NCI-H1105 treated with DMSO at 0.1 percent for 48 hours (cell line): ENCODE measurements around the gene TIPIN.
"Not testable (repeated sequence)": the region's sequence is repeated elsewhere in the genome, so short reads cannot be mapped to it uniquely, and the experiment has no call there.

Experiments used
- DNase-seq: peaks from one replicate; lab custom pipeline; 2025; lab: John Stamatoyannopoulos, UW

TIPIN gene

DNA sequence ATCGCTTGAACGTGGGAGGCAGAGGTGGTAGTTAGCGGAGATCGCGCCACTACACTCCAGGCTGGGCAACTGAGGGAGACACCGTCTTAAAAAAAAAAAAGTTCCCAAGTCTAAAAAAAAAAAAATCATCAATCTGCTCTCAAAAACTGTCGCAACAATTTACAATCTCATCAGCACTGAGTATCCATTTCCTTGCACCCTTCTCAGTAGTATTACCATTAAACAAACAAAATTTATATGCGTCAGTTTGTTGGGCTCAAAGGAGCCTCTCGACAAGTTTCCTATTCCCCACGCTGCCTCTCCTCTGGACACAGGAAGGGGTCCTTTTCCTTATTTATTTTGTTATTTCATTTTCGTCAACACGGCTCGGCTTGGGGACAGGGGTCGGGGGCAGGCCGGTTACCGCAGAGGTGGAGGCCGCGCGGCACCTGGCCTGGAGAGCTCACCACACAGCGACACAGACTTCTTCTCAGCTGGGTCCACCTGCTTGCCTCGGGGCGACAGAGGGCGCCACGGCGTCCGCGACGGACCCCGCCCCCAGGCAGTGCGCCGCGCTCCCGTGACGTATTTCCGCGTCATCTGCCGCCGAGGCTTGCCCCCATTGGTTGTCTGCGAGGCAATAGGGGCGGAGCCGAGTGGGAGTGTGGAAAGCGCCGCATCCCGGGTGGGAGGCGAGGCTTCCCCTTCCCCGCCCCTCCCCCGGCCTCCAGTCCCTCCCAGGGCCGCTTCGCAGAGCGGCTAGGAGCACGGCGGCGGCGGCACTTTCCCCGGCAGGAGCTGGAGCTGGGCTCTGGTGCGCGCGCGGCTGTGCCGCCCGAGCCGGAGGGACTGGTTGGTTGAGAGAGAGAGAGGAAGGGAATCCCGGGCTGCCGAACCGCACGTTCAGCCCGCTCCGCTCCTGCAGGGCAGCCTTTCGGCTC, 30.0 kb upstream of the TIPIN start, which contains the start of gene MAP2K1:
TSS of gene MAP2K1 (plus strand) at position 709 of the 920 bp plus-strand sequence. CDS start 436 bp downstream, outside the sequence.
- DNase-seq, result peak; percentile 99

DNA sequence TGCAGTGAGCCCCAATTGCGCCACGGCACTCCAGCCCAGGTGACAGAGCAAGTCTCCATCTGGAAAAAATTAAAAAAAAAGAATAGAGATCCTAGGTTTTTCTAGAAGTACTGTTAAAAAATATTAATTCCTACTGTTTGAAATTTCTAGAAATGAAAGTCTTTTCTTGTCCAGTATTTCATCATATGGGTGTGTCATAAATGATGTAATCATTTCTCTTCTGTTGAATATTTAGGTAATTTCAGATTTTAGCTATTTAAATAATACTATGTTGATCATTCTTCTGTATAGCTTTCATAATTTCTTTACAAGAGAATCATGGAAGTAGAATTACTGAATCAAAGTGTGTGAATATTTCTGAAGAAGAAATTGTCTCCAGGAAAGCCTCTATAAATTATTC, 24.9 kb upstream of the TIPIN start:
- not testable (repeated sequence) for DNase-seq

DNA sequence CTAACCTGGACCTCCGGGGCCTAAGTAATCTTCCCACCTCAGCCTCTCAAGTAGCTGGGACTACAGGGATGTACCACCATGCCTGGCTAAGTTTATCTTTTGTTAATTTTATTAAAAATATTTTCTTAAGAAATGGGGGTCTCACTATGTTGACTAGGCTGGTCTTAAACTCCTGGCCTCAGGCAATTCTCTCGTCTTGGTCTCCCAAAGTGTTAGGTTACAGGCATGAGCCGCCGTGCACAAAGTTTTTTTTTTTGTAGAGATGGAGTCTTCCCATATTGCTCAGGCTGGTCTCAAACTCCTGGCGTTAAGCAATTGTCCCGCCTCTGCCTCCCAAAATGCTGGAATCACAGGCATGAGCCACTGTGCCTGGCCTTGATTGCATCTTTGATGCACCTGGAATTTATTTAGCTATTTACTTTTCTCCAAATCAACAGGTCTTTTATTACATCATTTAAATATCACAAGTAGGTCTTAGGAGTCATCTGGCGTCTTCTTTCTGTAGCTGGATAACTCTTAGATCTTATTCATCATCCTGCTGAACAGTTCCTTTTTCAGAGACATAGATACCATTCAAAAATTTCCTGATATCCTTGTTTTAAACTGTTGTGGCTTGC, 22.4 kb upstream of the TIPIN start:
- DNase-seq, result no peak

DNA sequence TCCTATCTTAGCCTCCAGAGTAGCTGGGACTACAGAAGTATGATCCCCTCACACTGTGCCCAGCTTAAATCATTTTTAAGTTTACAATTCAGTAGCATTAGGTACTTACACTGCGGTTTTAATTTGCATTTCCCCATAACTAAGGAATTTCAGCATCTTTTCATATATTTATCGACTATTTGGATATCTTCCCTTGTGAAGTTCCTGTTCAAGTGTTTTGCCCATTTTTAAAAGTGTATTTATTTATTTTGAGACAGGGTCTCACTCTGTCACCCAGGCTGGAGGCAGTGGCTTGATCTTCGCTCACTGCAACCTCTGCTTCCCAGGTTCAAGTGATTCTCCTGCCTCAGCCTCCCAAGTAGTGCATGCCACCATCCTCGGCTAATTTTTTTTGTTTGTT, 17.7 kb upstream of the TIPIN start:
- DNase-seq, result no peak

DNA sequence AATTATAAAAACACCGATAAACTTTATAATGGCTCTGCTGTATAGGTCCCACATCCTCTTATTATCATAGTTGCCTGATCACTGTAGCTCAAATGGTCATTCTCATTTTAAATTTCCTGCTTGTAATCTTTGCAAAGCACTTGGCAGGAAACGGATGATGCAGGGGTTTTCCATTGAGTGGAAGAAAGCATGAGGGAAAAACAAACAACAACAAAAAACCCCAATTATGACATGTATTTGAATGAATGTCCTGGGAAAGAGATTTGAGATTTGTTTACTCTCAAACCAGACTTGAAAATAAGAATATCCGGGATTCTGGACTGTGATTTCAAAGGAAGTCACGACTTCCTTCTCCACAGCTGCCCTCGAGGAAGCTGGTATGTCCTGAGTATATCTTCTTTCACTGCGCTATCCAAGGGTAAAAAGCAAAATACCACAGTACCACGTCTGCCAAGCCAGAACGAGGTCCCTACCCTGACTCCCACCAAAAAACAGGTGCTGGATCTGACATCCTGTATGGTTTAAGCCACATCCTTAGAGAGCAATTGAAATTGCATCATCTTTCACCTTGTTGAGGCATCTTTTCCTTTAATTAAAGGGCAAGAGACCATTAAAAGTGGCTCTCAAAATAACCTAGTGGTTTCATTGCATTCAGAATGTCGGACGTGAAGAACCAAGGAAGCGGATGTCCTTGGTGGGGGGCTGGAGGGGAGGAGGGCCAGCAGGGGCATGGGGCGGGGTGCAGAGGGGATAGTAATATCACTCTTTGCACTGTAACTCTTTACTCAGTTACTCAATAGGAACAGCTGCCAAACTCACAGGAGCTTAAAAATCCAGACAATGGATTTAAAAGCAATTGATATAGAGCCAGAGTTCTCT, 13.5 kb upstream of the TIPIN start:
- DNase-seq, result no peak

DNA sequence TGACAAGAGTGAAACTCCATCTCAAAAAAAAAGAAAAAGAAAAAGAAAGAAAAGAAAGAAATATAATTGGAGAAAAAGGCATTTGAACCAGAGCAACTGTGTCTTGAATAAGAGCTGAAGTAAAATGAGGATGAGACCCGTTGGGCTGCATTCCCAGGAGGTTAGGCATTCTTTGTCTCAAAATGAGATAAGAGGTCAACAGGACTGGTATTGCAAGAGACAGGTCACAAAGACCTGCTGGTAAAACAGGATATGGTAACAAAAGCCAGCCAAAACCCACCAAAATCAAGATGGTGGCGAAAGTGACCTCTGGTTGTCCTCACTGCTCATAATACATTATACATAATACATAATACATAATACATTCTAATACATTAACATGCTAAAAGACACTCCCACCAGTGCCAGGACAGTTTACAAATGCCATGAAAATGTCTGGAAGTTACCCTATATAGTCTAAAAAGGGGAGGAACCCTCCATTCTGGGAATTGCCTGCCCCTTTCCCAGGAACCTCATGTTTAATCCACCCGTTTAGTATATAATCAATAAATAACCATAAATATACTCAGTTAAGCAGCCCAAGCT, 8.6 kb upstream of the TIPIN start:
- no peak for DNase-seq

DNA sequence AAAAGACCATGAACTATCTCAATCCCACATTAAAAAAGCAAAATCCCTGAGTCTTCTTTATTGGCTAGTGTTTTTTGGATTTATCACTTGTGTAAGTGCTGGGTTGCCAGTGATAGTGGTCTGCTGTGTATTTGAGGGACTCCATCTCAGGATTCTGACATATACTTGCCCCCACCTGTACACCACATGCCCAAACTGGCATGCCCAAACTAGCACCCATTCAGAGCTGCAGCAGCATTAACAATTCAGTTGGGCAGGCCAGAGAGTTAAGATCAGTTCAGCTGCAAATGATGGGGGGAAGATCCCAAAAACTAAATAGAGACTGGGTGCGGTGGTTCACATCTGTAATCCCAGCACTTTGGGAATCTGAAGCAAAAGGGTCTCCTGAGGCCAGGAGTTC, 6.3 kb upstream of the TIPIN start:
- DNase-seq, result no peak

DNA sequence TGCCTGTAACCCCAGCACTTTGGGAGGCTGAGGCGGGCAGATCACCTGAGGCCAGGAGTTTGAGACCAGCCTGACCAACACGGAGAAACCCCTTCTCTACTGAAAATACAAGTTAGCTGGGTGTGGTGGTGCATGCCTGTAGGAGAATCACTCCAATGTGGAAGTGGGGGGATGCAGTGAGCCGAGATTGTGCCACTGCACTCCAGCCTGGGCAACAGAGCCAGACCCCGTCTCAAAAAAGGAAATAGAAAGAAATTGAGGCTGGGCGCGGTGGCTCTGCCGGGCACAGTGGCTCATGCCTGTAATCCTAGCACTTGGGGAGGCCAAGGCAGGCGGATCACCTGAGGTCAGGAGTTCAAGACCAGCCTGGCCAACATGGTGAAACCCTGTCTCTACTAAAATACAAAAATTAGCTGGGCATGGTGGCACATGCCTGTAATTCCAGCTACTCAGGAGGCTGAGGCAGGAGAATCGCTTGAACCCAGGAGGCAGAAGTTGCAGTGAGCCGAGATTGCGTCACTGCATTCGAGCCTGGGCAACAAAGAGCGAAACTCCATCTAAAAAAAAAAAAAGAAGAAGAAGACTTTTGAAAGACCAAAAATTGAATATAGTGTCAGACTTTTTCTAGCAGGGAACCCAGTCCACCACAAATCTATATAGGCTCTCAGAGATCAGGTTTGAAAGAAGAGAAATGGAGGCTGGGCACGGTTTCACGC, 5.4 kb upstream of the TIPIN start:
- not testable (repeated sequence) for DNase-seq

DNA sequence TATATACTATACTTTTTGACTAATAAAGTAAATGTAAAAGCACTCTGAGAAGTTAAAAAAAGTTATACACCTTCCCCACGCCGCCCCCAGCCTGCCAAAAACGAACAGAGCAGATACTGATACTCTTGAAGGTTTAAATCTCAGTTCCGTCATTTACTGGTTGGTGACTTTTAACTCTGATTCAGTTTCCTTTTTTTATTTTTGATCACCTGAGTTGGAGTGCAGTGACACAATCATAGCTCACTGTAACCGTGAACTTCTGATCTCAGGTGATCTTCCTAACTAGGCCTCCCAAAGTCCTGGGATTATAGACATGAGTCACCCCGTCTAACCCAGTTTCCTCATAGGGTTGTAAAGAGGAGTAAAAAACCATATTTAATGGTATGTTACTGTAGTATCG, 3.3 kb upstream of the TIPIN start:
- no peak for DNase-seq

DNA sequence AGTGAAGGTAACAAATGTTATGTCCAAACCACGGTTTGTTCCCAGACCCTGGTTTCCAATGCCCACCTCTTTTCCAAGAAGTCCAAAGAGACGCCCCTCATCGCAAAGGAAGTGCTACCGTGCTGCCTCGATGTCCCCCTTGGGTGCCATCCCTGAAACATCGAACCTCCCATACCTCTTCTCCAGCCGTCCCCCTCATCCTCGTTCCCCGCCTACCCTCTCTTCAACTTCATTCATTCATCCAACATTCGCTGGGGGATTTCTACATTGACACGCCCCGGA, 467 bp downstream of the TIPIN start:
- no peak for DNase-seq

DNA sequence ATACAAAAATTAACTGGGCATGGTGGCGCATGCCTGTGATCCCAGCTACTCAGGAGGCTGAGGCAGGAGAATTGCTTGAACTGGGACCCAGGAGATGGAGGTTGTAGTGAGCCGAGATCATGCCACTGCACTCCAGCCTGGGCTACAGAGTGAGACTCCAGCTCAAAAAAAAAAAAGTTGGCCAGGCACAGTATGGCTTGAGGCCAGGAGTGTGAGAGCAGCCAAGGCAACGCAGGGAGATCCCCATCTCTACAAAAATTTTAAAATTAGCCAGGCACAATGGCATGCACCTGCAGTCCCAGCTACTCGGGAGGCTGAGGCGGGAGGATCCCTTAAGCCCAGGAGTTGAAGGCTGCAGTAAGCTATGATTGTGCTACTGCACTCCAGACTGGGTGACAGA, 8.0 kb downstream of the TIPIN start:
- DNase-seq, result not testable (repeated sequence)

DNA sequence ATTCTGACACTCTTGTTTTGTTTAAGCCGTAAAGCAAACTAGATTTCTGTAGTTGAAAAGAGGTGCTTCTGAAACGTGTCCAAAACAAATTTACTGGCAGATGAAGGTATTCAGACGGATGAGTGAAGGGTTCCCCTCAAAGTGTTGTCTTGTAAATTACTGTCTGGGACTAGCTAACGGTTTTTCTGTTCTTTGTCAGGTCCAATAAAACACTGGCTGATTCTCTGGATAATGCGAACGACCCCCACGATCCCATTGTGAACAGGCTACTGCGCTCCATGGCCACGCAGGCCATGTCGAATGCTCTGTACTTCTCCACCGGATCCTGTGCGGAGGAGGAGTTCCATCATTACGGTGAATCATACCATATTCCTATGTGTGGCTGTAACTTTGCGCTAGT, 27.7 kb downstream of the TIPIN start:
- no peak for DNase-seq

DNA sequence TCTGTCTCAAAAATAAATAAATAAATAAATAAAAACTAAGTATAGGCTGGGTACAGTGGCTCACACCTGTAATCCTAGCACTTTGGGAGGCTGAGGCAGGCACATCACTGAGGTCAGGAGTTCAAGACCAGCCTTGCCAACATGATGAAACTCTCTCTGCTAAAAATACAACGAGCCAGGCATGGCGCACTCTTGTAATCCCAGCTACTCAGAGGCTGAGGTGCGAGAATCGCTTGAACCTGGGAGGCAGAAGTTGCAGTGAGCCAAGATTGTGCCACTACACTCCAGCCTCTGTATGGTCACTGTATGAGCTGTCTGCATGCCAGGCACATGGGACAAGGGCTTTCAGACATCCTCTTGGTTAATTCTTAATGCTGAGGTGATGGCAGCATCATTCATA, 28.7 kb downstream of the TIPIN start:
- DNase-seq, result no peak

DNA sequence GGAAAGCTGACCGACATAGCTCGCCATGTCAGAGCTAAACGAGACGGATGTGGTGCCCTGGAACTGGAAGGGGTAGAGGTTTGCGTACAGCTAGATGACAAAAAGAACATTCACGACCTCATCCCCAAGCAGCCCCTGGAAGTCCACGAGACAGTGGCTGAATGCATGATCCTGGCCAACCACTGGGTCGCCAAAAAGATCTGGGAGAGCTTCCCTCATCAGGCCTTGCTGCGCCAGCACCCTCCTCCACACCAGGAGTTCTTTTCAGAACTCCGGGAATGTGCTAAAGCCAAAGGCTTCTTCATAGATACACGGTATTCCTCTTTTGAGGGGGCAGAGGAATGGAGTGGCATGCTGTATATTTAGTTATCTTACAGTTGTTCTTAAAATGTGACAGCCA, 30.4 kb downstream of the TIPIN start:
- DNase-seq, result no peak

DNA sequence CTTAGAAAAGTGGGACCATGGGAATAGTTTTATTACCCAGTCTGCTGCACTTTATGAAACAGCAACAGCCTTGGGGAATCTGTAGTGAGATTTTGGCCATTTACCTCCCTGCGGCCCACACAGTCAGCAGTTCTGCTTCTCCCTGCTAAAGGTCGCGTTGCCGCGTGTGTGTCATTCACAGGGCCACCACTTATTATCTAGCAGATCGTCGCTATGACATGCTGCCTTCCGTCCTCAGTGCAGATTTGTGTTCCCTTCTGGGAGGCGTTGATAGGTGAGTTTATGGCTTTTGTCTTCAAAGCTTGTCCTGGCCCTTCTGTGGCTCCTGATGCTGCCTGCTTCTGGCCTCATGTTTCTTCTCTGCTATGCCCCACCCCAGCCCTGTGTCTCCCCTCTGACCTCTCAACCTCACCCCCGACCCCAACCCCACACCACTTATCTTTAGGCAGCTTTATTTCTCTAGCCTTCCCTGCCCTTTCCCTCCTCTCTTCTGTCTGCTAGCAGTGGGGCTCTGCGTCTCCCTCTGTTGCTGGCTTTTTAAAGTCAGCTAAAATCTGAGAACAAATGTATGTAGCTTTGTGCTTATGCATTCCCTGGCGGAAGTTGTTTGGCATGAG, 33.1 kb downstream of the TIPIN start:
- DNase-seq, result no peak

DNA sequence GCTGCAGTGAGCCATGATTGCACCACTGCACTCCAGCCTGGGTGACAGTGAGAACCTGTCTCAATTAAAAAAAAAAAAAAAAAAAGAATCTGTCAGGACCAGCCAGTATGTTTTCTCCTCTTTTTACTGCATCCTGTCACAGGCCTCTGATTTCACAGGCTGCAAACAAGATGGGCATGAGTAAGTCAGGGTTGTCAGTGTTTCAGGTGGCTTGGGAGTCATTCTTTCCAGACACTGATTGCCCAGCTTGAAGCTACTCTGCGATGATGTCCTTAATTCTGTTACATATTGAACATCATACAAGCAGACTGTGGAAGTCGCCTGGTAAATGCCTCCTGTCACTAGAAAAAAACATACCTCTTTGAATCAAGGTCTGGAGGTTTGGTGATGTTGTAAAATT, 44.3 kb downstream of the TIPIN start:
- no peak for DNase-seq

DNA sequence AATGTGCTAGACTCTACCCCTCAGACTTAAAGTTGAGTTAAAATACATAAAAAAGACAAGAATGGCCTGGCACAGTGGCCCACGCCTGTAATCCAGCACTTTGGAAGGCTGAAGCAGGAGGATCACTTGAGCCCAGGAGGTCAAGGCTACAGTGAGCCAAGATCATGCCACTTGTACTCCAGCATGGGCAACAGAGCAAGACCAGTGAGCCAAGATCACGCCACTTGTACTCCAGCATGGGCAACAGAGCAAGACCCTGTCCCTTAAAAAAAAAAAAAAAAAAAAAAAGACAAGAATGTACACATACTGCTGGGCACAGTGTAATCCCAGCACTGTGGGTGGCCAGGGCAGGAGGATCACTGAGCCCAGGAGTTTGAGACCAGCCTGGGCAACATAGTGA, 45.7 kb downstream of the TIPIN start:
- DNase-seq, result no peak

DNA sequence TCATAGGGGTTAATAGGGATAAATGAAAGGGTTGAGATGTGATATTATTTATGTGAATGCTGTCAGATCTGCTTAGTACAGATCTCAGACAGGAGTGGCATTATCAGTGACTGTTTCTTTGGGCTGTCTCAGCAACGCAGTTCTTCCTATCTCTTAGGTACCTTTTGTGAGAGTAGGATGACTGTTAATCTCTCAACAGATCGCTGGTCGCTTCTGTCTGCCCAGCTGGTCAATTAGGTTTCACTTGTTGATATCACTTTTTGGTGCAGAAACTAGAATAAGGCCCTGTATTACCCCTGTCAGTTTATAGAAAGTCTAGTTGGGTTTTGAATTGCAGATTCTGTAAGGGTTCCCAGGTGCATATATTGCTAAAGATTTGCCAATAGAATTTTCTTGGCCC, 46.7 kb downstream of the TIPIN start:
- DNase-seq, result no peak

DNA sequence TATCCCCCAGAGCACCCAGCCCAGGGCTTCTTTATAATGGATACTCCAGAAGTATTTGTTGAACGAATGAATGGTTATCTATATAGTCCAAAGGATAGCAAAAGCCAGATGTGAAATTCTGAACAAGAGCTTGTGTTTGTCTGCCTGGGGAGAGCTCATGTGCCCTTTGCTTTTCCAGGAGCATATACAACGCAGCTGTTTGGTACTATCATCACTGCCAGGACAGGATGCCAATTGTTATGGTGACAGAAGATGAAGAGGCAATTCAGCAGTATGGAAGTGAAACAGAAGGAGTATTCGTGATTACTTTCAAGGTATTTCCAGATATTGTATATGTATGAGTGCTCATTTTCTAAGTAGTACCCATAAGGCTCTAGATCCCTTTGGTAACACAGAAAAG, 48.0 kb downstream of the TIPIN start:
- DNase-seq, result no peak

DNA sequence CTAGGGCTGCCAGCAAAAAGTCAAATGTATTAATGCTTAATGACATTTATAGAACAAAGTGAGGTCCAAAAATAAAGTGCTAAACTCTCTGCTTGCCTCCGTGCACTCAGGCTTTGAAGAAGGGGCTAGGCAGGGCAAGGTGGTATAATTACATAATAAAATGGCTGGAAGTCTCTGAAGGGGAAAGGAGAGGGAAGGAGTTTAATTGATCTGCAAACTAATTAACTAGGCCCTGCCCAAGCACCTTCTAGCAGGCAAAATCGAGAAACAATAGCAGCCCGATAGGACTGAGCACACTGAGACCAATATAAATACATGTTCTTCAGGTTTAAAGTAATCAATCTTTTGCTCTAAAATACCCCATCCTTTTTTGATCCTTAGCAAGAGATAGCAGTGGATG, 50.1 kb downstream of the TIPIN start:
- peak; percentile 82 for DNase-seq

DNA sequence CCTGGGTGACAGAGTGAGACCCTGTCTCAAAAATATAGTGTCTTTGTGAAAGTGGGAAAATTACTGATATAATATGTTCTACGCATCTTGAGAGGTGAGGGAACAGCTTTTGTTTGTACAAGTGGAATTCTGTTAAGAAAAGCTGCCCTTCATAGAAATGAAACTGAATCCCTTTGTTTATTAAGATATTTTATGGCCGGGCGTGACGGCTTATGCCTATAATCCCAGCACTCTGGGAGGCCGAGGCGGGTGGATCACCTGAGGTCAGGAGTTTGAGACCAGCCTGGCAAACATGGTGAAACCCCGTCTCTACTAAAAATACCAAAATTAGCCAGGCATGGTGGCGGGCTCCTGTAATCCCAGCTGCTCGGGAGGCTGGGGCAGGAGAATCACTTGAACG, 52.1 kb downstream of the TIPIN start:
- DNase-seq, result not testable (repeated sequence)
